ENCODE data around the gene AARS2.

The AARS2 gene

DNA sequence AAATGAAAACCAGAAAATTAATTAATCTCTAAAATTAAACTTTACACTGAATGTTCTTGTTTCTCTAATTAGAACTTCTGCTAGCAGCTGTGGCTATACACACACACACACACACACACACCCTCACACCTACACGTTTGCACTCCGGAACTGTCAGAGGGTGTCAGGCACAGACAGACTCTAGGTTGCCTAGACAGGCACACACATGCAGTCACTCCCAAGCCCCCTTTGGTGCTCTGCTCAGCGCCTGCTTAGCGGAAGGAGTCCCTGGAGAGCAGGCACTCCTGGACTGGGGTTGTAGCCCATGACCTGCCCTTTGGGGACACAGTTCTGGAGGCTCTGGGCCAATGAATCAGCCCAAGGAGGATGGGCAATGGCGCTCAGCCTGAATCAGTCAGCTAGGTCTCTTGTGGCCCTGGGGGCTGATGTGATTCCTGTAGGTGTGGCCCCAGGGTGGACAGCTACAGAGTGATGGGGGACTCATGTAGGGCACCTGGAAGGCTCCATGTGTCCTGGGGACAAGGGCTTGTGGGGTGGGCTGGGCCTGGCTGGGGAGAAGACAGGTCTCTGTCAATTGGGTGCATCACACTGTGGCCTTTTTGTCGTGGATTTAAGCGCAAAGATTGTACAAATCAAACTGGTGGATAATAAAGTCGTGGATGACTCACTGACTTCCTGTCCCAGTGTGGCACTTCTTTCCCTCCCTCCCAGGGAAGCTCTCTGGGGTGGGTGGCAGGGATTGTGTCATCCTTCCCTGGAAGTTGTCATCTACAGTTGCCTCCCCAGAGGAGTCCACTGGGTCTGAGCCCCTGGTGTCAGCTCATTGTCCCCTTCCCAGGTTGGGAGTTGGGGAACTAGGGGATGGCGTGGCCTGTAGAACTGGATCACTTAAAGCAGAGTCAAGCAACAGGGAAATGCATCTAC lies 34.1 kb downstream of the AARS2 start:
- ATAC-seq = no peak
- Mint-ChIP-seq H3K4me1 (peaks cover 2% of the 10 kb centered on the region), H3K36me3 (ENCODE audit: low read depth) (no peaks in the 10 kb centered on the region), H3K27me3 (peaks cover 47% of the 10 kb centered on the region), H3K4me3 (no peak overlapping the region), H3K9me3 (no peaks in the 10 kb centered on the region), H3K27ac (no peak overlapping the region)
- no peak for DNase-seq

DNA sequence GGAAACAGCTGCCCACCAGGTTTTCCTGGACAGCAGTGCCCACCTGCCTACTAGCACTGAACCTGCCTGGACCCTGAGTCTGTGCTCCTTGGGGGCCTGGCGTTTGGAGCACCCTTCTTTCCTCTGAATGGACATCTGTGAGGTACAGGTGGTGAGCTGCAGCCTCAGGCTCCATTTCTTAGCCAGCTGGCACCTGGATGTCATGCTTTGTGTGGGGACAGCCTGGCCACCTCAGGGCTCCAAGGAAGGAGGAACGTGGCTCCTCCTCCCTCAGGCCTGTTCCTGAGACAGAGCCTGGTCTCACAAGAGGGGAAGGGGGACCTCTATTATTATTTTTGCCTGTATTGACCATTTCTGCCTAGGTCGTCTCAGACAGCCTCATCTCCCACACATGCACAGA lies 34.8 kb downstream of the AARS2 start:
- H3K4me1 Mint-ChIP-seq = peaks cover 2% of the 10 kb centered on the region
- no peak for ATAC-seq
- no peak overlapping the region for H3K27ac Mint-ChIP-seq
- H3K27me3 Mint-ChIP-seq = peaks cover 45% of the 10 kb centered on the region
- DNase-seq = no peak
- H3K4me3 Mint-ChIP-seq = no peak overlapping the region
- no peaks in the 10 kb centered on the region for H3K9me3 Mint-ChIP-seq
- no peaks in the 10 kb centered on the region for H3K36me3 Mint-ChIP-seq (ENCODE audit: low read depth)

DNA sequence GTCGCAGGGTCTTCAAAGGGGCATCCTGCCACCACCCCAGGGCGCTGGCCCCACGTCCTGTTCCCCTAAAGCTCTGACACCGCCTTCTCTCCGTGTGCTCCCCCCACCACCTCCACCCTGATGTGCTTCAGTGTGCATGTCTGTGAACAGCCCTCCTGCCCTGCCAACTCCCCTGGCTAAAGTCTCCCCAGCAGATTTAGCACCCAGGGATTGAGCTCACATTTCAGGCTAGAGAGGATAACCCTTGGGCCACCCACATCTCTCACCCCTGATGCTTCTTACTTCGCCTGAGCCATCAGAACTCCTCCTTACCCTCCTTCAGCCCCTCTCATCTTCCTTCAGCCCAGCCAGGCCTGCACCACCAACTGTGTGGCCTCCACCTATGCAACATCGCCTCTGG lies 35.4 kb downstream of the AARS2 start:
- no peak overlapping the region for H3K27ac Mint-ChIP-seq
- H3K4me3 Mint-ChIP-seq = no peak overlapping the region
- H3K27me3 Mint-ChIP-seq = peaks cover 50% of the 10 kb centered on the region

DNA sequence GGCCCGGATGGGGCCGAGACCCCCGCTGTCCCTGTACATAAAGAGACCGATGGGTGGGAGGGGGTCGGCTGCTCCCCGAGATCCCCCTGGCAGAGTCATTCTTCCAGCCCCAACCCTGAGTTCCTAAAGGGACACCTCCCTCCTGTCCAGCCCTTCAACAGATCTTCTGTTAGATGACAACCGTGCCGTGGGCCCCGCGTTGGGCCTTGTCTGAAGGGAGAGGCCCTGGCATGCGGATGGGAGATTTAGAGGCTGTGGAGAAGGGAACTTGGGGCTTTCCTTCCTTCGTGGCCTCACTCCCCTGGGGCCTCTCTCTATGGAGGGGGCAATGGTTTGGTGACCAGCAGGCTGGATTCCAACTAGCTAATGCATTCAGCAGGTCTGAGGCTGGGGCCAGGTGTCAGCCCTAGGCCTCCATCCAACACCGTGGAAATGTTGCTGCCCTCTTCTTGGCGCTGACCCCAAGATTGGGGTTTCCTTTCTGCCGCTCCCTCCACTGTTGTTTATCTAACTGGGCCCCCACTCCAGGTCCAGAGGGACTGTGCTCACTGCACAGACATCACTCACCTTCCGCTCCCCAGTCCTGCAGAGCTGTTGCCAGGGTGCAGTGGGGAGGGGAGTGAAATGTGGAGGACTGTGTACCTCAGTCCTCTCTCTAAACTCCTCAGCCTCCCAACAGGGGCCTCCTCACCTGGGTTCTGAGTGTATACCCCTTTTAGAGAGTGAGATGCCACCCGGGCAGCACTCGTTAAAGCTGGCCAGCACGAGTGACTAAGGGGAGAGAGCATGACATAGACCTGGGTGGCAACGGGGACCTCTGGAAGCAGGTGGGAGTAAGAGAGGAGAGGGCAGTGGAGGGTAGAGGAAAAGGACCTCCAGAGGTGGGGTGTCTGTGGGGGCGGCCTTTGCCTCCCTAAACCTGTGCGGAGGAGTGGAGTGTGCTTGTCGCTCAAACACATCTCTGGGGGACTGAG lies 36.2 kb downstream of the AARS2 start:
- no peak for DNase-seq
- Mint-ChIP-seq H3K36me3 (ENCODE audit: low read depth) (no peaks in the 10 kb centered on the region), H3K27ac (no peak overlapping the region), H3K4me3 (no peak overlapping the region), H3K9me3 (no peaks in the 10 kb centered on the region), H3K27me3 (peaks cover 56% of the 10 kb centered on the region), H3K4me1 (peaks cover 2% of the 10 kb centered on the region)
- no peak for ATAC-seq

More for the DNA sequence above, 35.4 kb downstream of the AARS2 start:
- DNase-seq = no peak
- no peak for ATAC-seq
- H3K4me1 Mint-ChIP-seq = peaks cover 2% of the 10 kb centered on the region
- H3K36me3 Mint-ChIP-seq (ENCODE audit: low read depth) = no peaks in the 10 kb centered on the region
- H3K9me3 Mint-ChIP-seq = no peaks in the 10 kb centered on the region

DNA sequence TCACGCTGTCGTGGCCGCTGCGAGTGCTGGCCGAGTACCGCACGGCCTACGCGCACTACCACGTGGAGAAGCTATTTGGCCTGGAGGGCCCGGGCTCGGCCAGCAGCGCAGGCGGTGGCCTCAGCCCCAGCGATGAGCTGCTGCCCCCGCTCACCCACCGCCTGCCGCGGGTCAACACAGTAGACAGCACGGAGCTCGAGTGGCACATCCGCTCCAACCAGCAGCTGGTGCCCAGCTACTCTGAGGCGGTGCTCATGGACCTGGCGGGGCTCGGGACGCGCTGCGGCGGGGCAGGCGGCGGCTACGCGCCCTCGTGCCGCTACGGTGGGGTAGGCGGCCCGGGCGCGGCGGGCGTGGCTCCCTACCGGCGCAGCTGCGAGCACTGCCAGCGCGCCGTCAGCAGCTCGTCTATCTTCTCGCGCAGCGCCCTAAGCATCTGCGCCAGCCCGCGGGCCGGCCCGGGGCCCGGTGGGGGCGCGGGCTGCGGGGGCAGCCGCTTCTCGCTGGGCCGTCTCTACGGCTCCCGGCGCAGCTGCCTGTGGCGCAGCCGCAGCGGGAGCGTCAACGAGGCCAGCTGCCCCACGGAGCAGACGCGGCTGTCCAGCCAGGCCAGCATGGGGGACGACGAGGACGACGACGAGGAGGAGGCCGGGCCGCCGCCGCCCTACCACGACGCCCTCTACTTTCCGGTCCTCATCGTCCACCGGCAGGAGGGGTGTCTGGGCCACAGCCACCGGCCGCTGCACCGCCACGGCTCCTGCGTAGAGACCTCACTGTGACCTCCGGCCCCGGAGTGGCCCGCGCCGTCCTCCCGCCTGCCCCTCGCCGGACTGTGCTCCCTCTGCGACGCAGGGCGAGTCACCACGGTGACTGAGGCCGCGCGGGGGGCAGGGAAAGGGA lies 37.1 kb downstream of the AARS2 start:
- DNase-seq (no peak), ATAC-seq (peak; percentile 60)
- Mint-ChIP-seq H3K4me3 (no peak overlapping the region), H3K36me3 (ENCODE audit: low read depth) (no peaks in the 10 kb centered on the region), H3K27ac (no peak overlapping the region), H3K4me1 (peaks cover 3% of the 10 kb centered on the region), H3K27me3 (peaks cover 63% of the 10 kb centered on the region), H3K9me3 (no peaks in the 10 kb centered on the region)

DNA sequence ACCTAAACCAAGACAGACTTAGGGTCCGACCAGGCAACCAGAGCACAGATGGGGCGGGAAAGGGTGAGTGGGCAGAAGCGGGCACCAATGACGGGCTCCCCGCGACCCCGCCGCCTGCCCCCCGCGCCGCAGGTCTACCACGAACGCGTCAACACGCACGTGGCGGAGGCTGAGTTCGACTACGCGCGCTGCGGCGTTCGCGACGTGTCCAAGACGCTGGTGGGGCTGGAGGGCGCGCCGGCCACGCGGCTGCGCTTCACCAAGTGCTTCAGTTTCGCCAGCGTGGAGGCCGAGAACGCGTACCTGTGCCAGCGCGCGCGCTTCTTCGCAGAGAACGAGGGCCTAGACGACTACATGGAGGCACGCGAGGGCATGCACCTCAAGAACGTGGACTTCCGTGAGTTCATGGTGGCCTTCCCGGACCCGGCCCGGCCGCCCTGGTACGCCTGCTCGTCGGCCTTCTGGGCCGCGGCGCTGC lies 37.8 kb downstream of the AARS2 start:
- Mint-ChIP-seq H3K9me3 (no peaks in the 10 kb centered on the region), H3K36me3 (ENCODE audit: low read depth) (no peaks in the 10 kb centered on the region), H3K27ac (no peak overlapping the region), H3K4me3 (no peak overlapping the region), H3K27me3 (peaks cover 60% of the 10 kb centered on the region), H3K4me1 (peaks cover 3% of the 10 kb centered on the region)
- no peak for DNase-seq
- no peak for ATAC-seq

DNA sequence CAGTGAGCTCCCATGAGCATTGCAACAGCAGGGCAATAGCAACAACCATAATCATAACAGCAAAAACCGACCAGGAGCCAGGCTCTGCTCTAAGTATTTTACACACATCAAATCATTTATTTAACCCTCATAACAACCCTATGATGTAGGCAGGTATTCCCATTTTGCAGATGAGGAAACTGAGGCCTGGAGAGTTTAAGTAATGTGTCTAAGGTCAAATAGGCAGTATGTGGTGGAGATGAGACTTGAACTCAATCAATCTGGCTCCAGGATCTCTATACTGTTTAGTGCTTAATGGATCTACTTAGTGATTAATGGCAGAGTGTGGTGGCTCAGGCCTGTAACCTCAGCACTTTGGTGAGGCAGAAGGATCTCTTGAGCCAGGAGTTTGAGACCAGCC lies 39.5 kb downstream of the AARS2 start:
- Mint-ChIP-seq H3K27ac (no peak overlapping the region), H3K4me1 (peaks cover 14% of the 10 kb centered on the region), H3K9me3 (no peaks in the 10 kb centered on the region), H3K36me3 (ENCODE audit: low read depth) (no peaks in the 10 kb centered on the region), H3K27me3 (peaks cover 65% of the 10 kb centered on the region), H3K4me3 (no peak overlapping the region)
- ATAC-seq (no peak), DNase-seq (no peak)

DNA sequence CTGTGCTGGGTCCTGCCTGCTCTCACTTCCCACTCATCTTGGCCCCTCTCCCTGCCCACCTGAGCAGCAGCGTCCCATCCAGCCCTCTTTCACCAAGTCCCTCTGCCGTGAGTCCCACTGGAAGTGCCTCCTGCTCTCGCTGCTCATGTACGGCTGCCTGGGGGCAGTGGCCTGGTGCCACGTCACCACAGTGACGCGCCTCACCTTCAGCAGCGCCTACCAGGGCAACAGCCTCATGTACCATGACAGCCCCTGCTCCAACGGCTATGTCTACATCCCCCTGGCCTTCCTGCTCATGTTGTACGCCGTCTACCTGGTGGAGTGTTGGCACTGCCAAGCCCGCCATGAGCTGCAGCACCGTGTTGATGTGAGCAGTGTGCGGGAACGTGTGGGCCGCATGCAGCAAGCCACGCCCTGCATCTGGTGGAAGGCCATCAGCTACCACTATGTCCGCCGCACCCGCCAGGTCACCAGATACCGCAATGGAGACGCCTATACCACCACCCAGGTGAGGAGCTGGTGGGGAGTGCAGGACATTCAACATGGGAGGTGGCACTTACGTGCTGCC lies 40.1 kb downstream of the AARS2 start:
- DNase-seq (no peak), ATAC-seq (no peak)
- Mint-ChIP-seq H3K27me3 (peaks cover 64% of the 10 kb centered on the region), H3K9me3 (no peaks in the 10 kb centered on the region), H3K36me3 (ENCODE audit: low read depth) (no peaks in the 10 kb centered on the region), H3K4me1 (peaks cover 14% of the 10 kb centered on the region), H3K27ac (no peak overlapping the region), H3K4me3 (no peak overlapping the region)

DNA sequence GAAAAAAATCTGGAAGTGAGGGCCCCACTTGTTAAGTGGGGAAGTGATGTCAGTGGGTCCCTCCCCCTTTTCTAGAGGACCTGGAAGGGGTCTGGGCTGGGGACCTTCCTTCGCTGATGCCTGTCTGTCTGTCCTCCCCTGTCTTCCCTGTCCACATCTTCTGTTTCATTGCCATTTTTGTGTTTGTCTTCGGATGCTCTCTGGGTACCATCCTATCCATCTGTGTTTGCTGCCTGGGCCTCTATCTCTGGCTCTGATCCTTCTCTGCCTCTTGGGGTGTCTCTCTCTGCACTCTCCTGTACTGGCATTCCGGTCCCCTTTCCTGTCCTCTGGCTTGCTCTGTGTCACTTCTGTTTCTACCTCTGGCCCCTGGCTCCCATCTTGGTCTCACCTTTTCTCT lies 40.6 kb downstream of the AARS2 start:
- Mint-ChIP-seq H3K4me1 (peaks cover 18% of the 10 kb centered on the region), H3K36me3 (ENCODE audit: low read depth) (no peaks in the 10 kb centered on the region), H3K27ac (no peak overlapping the region), H3K4me3 (no peak overlapping the region), H3K27me3 (peaks cover 58% of the 10 kb centered on the region), H3K9me3 (no peaks in the 10 kb centered on the region)
- DNase-seq (no peak), ATAC-seq (no peak)

DNA sequence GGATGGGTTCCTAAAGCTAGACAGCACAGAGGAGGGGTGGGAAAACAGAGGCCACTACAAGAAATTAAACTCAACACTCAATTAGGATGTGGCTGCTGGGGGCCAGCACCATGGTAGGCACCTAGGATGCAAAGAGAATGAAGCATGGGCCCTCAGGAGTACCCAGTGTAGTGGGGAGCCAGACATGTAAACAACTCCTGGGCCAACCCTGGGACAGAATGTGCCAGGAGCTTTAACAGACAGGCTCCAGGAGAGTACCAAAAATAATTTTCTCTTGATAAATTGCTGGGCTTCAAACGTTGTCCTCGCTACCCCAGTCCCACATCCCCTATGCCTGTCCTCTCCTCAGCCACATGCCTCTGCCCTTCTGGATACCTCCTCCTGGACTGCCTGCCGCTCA lies 41.2 kb downstream of the AARS2 start:
- Mint-ChIP-seq H3K4me1 (peaks cover 21% of the 10 kb centered on the region), H3K36me3 (ENCODE audit: low read depth) (no peaks in the 10 kb centered on the region), H3K9me3 (no peaks in the 10 kb centered on the region), H3K27me3 (peaks cover 52% of the 10 kb centered on the region), H3K4me3 (no peak overlapping the region), H3K27ac (no peak overlapping the region)
- ATAC-seq (no peak), DNase-seq (no peak)

DNA sequence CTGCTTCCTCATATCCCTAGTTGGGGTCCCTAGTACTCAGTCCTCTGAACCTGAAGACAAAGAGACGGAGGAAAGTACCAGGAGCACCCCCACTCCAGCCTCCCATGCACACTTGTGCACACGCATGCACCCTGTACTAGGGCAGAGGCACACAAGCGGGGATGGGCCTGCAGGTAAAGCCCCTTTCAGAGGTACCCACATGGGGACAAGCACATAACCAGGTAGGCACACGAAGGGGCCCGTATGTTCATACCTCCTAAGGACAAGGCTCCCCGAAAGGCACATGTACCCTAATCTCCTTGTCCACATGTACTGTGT lies 41.8 kb downstream of the AARS2 start:
- Mint-ChIP-seq H3K4me1 (peaks cover 27% of the 10 kb centered on the region), H3K4me3 (peak overlapping the region; percentile 38), H3K27me3 (peaks cover 48% of the 10 kb centered on the region), H3K9me3 (no peaks in the 10 kb centered on the region), H3K36me3 (ENCODE audit: low read depth) (no peaks in the 10 kb centered on the region), H3K27ac (no peak overlapping the region)
- DNase-seq (no peak), ATAC-seq (no peak)

DNA sequence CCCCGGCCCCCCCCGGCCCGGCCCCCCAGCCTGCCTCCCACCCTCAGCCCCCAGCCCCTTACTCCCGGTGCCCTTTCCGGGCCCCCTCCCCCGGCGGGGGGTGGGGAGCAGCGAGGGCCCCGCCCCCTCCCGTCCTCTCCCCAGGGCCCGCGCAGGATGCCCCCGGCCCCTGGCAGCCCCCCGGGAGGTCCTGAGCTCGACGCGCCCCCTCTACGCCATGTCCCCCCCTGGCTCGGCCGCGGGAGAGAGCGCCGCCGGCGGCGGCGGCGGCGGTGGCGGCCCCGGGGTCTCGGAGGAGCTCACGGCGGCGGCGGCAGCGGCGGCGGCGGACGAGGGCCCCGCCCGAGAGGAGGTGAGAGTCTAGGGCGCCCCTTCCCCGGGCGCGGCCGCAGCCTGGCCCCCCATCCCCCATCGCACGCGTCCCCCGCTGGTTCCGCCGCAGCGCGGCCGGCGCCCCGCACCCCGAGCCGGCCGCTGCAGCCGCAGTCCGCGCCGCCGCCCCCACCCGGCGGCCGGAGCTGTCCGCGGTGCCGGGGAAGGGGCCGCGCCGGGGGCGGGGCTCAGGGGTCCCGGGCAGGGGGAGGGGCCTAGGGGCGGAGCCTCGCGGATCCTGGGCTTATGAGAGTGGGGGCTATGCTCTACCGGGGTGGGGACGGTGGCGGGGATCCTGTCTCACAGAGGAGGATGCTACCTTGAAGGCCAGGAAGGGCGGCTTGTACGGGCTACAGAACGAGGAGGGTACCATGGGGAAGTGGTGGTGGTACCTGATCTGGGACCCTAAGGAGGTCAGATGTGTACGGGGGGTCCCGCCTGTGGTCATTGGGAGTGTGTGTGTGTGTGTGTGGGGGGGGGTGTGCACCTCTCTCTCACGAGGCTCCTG lies 42.4 kb downstream of the AARS2 start:
- H3K27ac Mint-ChIP-seq = no peak overlapping the region
- no peaks in the 10 kb centered on the region for H3K36me3 Mint-ChIP-seq (ENCODE audit: low read depth)
- H3K4me3 Mint-ChIP-seq = peak overlapping the region; percentile 38
- peaks cover 48% of the 10 kb centered on the region for H3K27me3 Mint-ChIP-seq
- peaks cover 33% of the 10 kb centered on the region for H3K4me1 Mint-ChIP-seq
- no peak for ATAC-seq
- no peaks in the 10 kb centered on the region for H3K9me3 Mint-ChIP-seq
- no peak for DNase-seq

DNA sequence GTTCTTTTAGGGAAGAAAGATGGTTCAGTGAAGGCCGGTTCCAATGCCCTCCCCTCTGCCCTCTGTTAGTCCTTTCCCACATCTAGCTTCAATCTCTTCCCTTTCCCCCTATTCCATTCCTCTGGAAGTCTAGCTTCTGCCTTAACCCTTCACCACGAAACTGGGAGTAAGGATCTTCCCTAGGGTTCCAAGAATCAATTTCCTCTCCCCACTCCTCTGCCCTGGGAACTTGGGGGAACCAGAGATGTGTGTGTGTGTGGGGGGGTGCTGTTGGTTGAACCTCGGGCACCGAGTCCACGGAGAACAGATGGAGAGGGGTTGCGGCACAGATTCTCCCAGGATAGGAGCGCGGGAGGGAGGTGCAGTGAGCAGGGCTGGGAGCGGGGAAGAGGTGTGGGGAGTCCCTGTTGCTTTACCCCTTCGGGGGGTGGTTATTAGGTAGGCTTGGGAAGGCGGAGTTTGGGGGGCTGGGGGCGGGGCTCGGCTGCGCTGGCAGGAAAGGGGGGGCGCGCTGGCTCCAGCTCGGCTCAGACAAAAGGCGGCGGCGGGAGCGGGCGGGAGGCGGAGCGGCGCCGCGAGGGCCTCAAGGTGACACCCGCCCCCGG lies 43.1 kb downstream of the AARS2 start, which contains the start of gene TMEM151B:
Gene TMEM151B (plus strand): TSS at position 530 of the 605 bp plus-strand sequence. CDS start 293 bp downstream, outside the sequence.
- ATAC-seq (no peak), DNase-seq (no peak)
- Mint-ChIP-seq H3K27ac (no peak within 1 kb of the TSS), H3K27me3 (peaks cover 48% of the 10 kb centered on the region), H3K4me1 (peaks cover 35% of the 10 kb centered on the region), H3K36me3 (ENCODE audit: low read depth) (no peaks in the 10 kb centered on the region), H3K4me3 (peak within 1 kb of the TSS; percentile 45), H3K9me3 (no peaks in the 10 kb centered on the region)

Data from activated naive CD8-positive, alpha-beta T cell treated with anti-CD3 and anti-CD28 coated beads, Interleukin-2, amount 50 U/mL, for 24 hours (primary cell).